ENCODE results near the gene ZNF280C.

GRCh38 chrX:130174045-130174704, 94.5 kb downstream of the ZNF280C start:
- no peak for TF ChIP-seq CTCF (IDR thresholded peaks at IDR 0.05)
- no peak for TF ChIP-seq POLR2A (IDR thresholded peaks at IDR 0.05)

Data from uterus (tissue), 2 donors.